Endothelial cell of umbilical vein (primary cell): Measurements from ENCODE around the gene LRP1B. TPM values are rescaled to one million over a fixed set of nuclear protein-coding genes. Genes with fewer than 3 reads are reported as not detected.

Experiments used
- BruUV-seq: library from RNA; stranded (reverse); fragments of 400-500 nt; replicated peaks from 2 replicates; lab custom pipeline; 2021; lab: Mats Ljungman, UMichigan
- CTCF ChIA-PET: fragments of 300-600, 350-600 bp; sonication (Branson Sonifier 250); formaldehyde crosslinking; loops from one replicate; lab custom pipeline; 2021; ENCODE audit warnings: antibody characterized with exemption, inconsistent platforms; lab: Charles Lee
- POLR2A ChIA-PET: fragments of 300-600, 350-600 bp; sonication (Branson Sonifier 250); formaldehyde crosslinking; loops from one replicate; lab custom pipeline; 2021; ENCODE audit warnings: antibody characterized with exemption, inconsistent platforms; lab: Charles Lee
- DNase-seq: peaks from one replicate; pipeline ENCODE4 v3.0.0-alpha.2; 2011; ENCODE audit warnings: low read depth, low spot score
- FAIRE-seq: peaks from 2 replicates; lab custom pipeline; 2011; peaks lifted over from hg19 to GRCh38; lab: Jason Lieb, UNC
- H2AFZ ChIP-seq: 2 replicates; pipeline ENCODE4 v1.6.0; 2012; ENCODE audit warnings: low read depth, low read length, control low read depth, inconsistent platforms
- H3K27ac ChIP-seq: 2 replicates; pipeline ENCODE4 v1.5.1; 2011; ENCODE audit warnings: low read depth, mild to moderate bottlenecking, control low read depth, low read length, moderate library complexity; ENCODE audit not compliant: insufficient read depth
- H3K27me3 ChIP-seq, 2 experiments: 2 replicates each; pipeline versions ENCODE4 v1.6.0 to v1.6.1; 2011; ENCODE audit warnings: low read length in 2 of 2, mixed read lengths in 1 of 2; ENCODE audit not compliant: control insufficient read depth in 2 of 2, insufficient read depth in 2 of 2
- H3K36me3 ChIP-seq, 2 experiments: 2 replicates in 1 of 2; 3 replicates in 1 of 2; pipeline ENCODE4 v1.5.1; 2011; ENCODE audit warnings: low read length in 2 of 2, mild to moderate bottlenecking in 1 of 2, moderate library complexity in 1 of 2; ENCODE audit not compliant: control insufficient read depth in 2 of 2, insufficient read depth in 2 of 2; ENCODE audit errors: extremely low read depth in 1 of 2
- H3K4me1 ChIP-seq: 3 replicates; pipeline ENCODE4 v1.5.1; 2011; ENCODE audit warnings: mild to moderate bottlenecking, low read length; ENCODE audit not compliant: control insufficient read depth, insufficient read depth; ENCODE audit errors: extremely low read depth
- H3K4me2 ChIP-seq: 2 replicates; pipeline ENCODE4 v1.6.1; 2011; ENCODE audit warnings: low read length, control low read depth, mixed read lengths; ENCODE audit not compliant: insufficient read depth
- H3K4me3 ChIP-seq, 3 experiments: fragments of 200-600 bp in 1 of 3; sonication (generic), shearing (Covaris generic) in 1 of 3; replicated peaks in 1 of 3; 2 replicates each; pipeline ENCODE4 v1.5.1; 2011 to 2016; ENCODE audit warnings: control low read depth in 3 of 3, low read length in 3 of 3, mild to moderate bottlenecking in 2 of 3, inconsistent platforms in 1 of 3, low read depth in 1 of 3, moderate library complexity in 1 of 3; ENCODE audit not compliant: insufficient read depth in 1 of 3
- H3K79me2 ChIP-seq: 2 replicates; pipeline ENCODE4 v1.6.0; 2012; ENCODE audit warnings: low read length, inconsistent platforms; ENCODE audit not compliant: control insufficient read depth, insufficient read depth
- H3K9ac ChIP-seq: replicated peaks from 2 replicates; pipeline ENCODE3; 2011; ENCODE audit warnings: low read length, control low read depth; ENCODE audit not compliant: insufficient read depth; ENCODE audit errors: extremely low read depth
- H3K9me1 ChIP-seq: replicated peaks from 3 replicates; pipeline ENCODE4 v1.6.0; 2011; ENCODE audit warnings: mild to moderate bottlenecking, low read length; ENCODE audit not compliant: control insufficient read depth, insufficient read depth; ENCODE audit errors: extremely low read depth
- H3K9me3 ChIP-seq: replicated peaks from 2 replicates; pipeline ENCODE4 v1.5.1; 2012; ENCODE audit warnings: low read length, inconsistent platforms; ENCODE audit not compliant: control insufficient read depth, insufficient read depth
- H4K20me1 ChIP-seq: replicated peaks from 2 replicates; pipeline ENCODE3; 2011; ENCODE audit warnings: mild to moderate bottlenecking, low read length; ENCODE audit not compliant: control insufficient read depth, insufficient read depth; ENCODE audit errors: extremely low read depth
- CTCF ChIP-seq, 2 donors: IDR thresholded peaks; 1 replicate in 1 of 2; 2 replicates in 1 of 2; pipeline ENCODE4 v1.5.1; 2011; ENCODE audit warnings: low read length in 2 of 2, mild to moderate bottlenecking in 2 of 2, moderate library complexity in 2 of 2, control low read depth in 1 of 2, inconsistent platforms in 1 of 2, low read depth in 1 of 2; ENCODE audit not compliant: insufficient read depth in 1 of 2; ENCODE audit errors: extremely low read depth in 1 of 2
- EZH2 ChIP-seq: IDR thresholded peaks from 2 replicates; pipeline ENCODE4 v1.6.1; 2012; ENCODE audit warnings: borderline replicate concordance, low read depth, mild to moderate bottlenecking, moderate library complexity, low read length, inconsistent platforms; ENCODE audit not compliant: severe bottlenecking
- FOS ChIP-seq: IDR thresholded peaks from 2 replicates; pipeline ENCODE4 v1.6.1; 2011; ENCODE audit warnings: mild to moderate bottlenecking, low read length, moderate library complexity, borderline replicate concordance; ENCODE audit not compliant: insufficient read depth
- GATA2 ChIP-seq: IDR thresholded peaks from 2 replicates; pipeline ENCODE4 v1.7.0; 2011; ENCODE audit warnings: low read depth, mild to moderate bottlenecking, moderate library complexity, mixed read lengths, low read length; ENCODE audit not compliant: insufficient read length, insufficient read depth
- JUN ChIP-seq: IDR thresholded peaks from 2 replicates; pipeline ENCODE4 v1.6.1; 2011; ENCODE audit warnings: borderline replicate concordance, low read depth; ENCODE audit not compliant: insufficient read length, insufficient read depth
- MAX ChIP-seq: IDR thresholded peaks from 2 replicates; pipeline ENCODE4 v1.6.1; 2011; ENCODE audit not compliant: insufficient read depth, insufficient read length
- MYC ChIP-seq: IDR thresholded peaks from one replicate; pipeline ENCODE4 v1.6.1; 2011; ENCODE audit warnings: mild to moderate bottlenecking, low read depth, low read length
- POLR2A ChIP-seq: IDR thresholded peaks from 2 replicates; pipeline ENCODE4 v1.6.1; 2012; ENCODE audit warnings: low read depth, mild to moderate bottlenecking, control low read depth, low read length
- POLR2AphosphoS5 ChIP-seq: IDR thresholded peaks from 2 replicates; pipeline ENCODE4 v1.6.1; 2012; ENCODE audit warnings: low read depth, mild to moderate bottlenecking, control low read depth, low read length, moderate library complexity; ENCODE audit not compliant: insufficient read depth
- dilution Hi-C: fragments of 300-500 bp; cut with MboI; formaldehyde crosslinking; loops from one replicate; pipeline ENCODE4 v1.15.0; 2019; ENCODE audit warnings: low sequenced_read_pairs; ENCODE audit not compliant: extremely low pct_ligation_motif_present
- intact Hi-C: fragments of 100-400 bp; cut with micrococcal nuclease; formaldehyde crosslinking; loops from one replicate; pipeline ENCODE4 v1.10.0; 2022
- polyA plus RNA-seq, 4 experiments: library from polyadenylated mRNA; depleted of rRNA in 3 of 4; stranded (reverse) in 3 of 4; unstranded in 1 of 4; fragments of >200 nt; gene quantifications; 2 replicates each; pipeline versions ENCODE4 v1.2.1 to v1.2.3, GENCODE V29; 2011 to 2012; ENCODE audit warnings: missing spikeins in 1 of 4
- total RNA-seq: library from RNA; stranded (reverse); gene quantifications from 2 replicates; pipeline ENCODE4 v1.2.3, GENCODE V29; 2021

Gene LRP1B
- total and polyA plus RNA-seq, 2 donors (not counting 3 experiments of a cell fraction or from before 2014, with no cell fraction given): 0.03 to 0.07 TPM

DNA sequence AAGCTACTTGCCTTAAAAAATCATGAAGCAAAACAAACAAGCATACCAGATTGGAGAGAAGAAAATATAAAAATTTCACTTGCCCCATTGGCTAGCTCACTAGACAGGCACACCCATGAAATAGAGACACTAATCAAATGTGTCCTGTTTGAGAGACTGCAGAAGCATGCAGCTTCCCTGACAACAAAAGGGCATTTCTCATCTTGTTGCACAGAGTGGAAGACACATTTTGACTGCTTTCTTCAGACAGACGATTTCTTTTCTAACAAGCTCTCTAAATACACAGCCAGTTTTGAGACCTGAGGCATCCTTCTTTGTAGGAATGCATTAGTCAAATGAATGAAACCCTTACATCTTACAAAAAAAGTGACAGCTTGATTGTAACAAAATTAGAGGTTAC lies 1792.0 kb downstream of the LRP1B start:
- H3K36me3 ChIP-seq: no peaks in the 10 kb centered on the region
- no peak for TF ChIP-seq CTCF (IDR thresholded peaks at IDR 0.05; ENCODE audit: extremely low read depth in 1 of 2, insufficient read depth in 1 of 2, low read depth in 1 of 2, low read length in 2 of 2)
- TF ChIP-seq POLR2A: no peak
- no peak for TF ChIP-seq GATA2
- TF ChIP-seq EZH2: no peak
- no peak for TF ChIP-seq MYC
- TF ChIP-seq FOS: no peak
- TF ChIP-seq JUN: no peak
- no peak for TF ChIP-seq MAX
- no peak for TF ChIP-seq POLR2AphosphoS5
- DNase-seq (no peak), FAIRE-seq (no peak)
- H3K9ac ChIP-seq: no peak overlapping the region
- H3K27ac ChIP-seq: no peak overlapping the region
- H3K9me3 ChIP-seq: no peaks in the 10 kb centered on the region
- H3K4me1 ChIP-seq: no peaks in the 10 kb centered on the region
- H3K4me2 ChIP-seq: no peak overlapping the region
- H4K20me1 ChIP-seq: no peaks in the 10 kb centered on the region
- no peaks in the 10 kb centered on the region for H3K79me2 ChIP-seq
- ChIA-PET POLR2A (no interaction called here), CTCF (interaction anchor here (0.8 to 1.5 kb wide), 3 partner anchors 11 to 168 kb away, joined by 3 to 4 read pairs (median 3); no protein-coding TSS in a partner anchor)
- H3K4me3 ChIP-seq: no peak overlapping the region
- intact Hi-C loops: no loop called here
- no peaks in the 10 kb centered on the region for H3K27me3 ChIP-seq
- H3K9me1 ChIP-seq: no peaks in the 10 kb centered on the region
- H2AFZ ChIP-seq: no peak overlapping the region
- dilution Hi-C loops: no loop called here
- no TSS peak for BruUV-seq
